GM19025 (cell line): Measurements from ENCODE around the gene AKAP13.
"Not testable (repeated sequence)": the region's sequence is repeated elsewhere in the genome, so short reads cannot be mapped to it uniquely, and the experiment has no call there.

Experiments
- ATAC-seq: cut with Tn5 transposase; IDR thresholded peaks from one replicate; pipeline ENCODE4 v1.9.1; 2021; ENCODE audit warnings: mild to moderate bottlenecking, low read depth, moderate library complexity; ENCODE audit not compliant: unreplicated experiment

AKAP13 gene

GRCh38 chr15:85525755-85526154, 145.4 kb downstream of the AKAP13 start:
- ATAC-seq, result no peak

- no peak for ATAC-seq
Measured at GRCh38 chr15:85527895-85528294, 147.5 kb downstream of the AKAP13 start.

- no peak for ATAC-seq
Measured at GRCh38 chr15:85530079-85530478, 149.7 kb downstream of the AKAP13 start.

GRCh38 chr15:85531083-85531482, 150.7 kb downstream of the AKAP13 start:
- ATAC-seq, result no peak

GRCh38 chr15:85532689-85533088, 152.3 kb downstream of the AKAP13 start:
- ATAC-seq, result no peak

- peak; percentile 90 for ATAC-seq
Measured at GRCh38 chr15:85534031-85534430, 153.6 kb downstream of the AKAP13 start.

- ATAC-seq, result not testable (repeated sequence)
Measured at GRCh38 chr15:85535533-85536330, 155.3 kb downstream of the AKAP13 start.

GRCh38 chr15:85536341-85536740, 155.9 kb downstream of the AKAP13 start:
- ATAC-seq, result no peak

- no peak for ATAC-seq
Measured at GRCh38 chr15:85539491-85539890, 159.1 kb downstream of the AKAP13 start.

- no peak for ATAC-seq
Measured at GRCh38 chr15:85540085-85540797, 159.8 kb downstream of the AKAP13 start.

- ATAC-seq, result no peak
Measured at GRCh38 chr15:85541744-85542143, 161.3 kb downstream of the AKAP13 start.

- no peak for ATAC-seq
Measured at GRCh38 chr15:85542488-85542887, 162.1 kb downstream of the AKAP13 start.

- ATAC-seq, result no peak
Measured at GRCh38 chr15:85542895-85543331, 162.5 kb downstream of the AKAP13 start.

- no peak for ATAC-seq
Measured at GRCh38 chr15:85543741-85544155, 163.3 kb downstream of the AKAP13 start.

GRCh38 chr15:85545185-85545584, 164.8 kb downstream of the AKAP13 start:
- no peak for ATAC-seq

GRCh38 chr15:85545752-85546151, 165.3 kb downstream of the AKAP13 start:
- ATAC-seq, result no peak

- ATAC-seq, result no peak
Measured at GRCh38 chr15:85547386-85547785, 167.0 kb downstream of the AKAP13 start.

- no peak for ATAC-seq
Measured at GRCh38 chr15:85550283-85550682, 169.9 kb downstream of the AKAP13 start.

GRCh38 chr15:85551221-85551832, 170.9 kb downstream of the AKAP13 start:
- no peak for ATAC-seq

GRCh38 chr15:85554852-85555521, 174.6 kb downstream of the AKAP13 start:
- ATAC-seq, result no peak
